GM21423 (cell line): ENCODE results near the gene FOXJ1.

Source experiments
- ATAC-seq: cut with Tn5 transposase; IDR thresholded peaks from one replicate; pipeline ENCODE4 v1.9.1; 2021; ENCODE audit warnings: mild to moderate bottlenecking, moderate library complexity; ENCODE audit not compliant: unreplicated experiment

The FOXJ1 gene

DNA sequence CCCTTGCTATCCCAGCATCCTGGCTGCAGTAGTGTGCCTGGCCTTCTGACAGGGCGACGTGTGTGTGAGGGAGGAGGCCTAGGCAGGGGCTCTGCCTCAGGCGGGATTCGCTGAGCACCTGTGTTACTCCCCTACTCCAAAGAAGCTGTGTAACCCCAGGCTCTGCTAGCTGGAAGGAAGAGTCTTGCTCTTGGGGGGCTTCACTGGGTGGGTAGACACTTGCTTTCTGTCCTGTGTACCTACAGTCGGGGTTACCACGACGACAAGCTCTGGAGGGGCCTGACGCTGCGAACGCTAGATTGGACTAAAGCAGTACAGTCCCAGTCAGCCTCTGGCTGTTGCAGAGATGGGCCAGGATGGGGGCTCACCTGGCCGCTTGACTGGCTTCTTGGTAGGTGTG lies 47.0 kb downstream of the FOXJ1 start:
- ATAC-seq, result no peak

DNA sequence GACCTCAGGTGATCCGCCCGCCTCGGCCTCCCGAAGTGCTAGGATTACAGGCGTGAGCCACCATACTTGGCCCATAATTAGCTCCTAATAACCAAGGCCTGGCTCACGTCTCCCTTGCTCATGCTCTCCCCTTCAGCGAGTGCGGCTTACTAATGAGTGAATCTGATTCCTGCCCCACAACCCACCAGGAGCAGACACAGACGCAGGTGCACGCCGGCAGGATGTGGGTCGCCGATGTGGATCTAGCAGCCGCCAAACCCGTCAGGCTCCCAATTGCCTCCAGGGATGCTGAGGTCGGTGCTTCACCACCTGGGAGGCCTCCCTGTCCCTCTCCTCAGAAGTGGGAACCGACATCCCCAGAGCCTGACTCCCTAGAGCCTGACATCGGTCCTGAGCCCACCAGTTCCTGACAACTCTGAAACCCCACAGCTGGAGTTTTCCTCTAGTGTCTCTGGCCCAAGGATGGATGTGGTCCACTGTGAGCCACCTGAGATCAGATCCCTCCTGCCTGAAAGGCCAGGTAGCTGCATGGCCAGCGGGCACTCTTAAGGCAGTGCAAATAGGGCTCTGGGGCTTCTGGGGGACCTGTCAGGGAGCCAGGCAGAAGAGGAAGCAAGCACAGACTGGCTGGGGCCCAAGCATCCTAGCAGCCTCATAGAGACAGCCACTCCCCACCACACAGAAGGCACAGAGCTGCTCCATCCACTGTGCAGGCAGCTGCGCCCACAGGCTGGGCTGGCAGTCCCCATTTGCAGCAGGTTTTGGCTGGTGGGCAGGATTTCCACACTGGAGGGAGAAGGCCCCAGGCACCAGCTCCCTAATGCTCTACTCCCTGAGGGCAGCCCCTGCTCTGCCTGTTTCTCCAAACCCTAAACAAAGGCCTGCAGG lies 48.3 kb downstream of the FOXJ1 start:
- no peak for ATAC-seq

DNA sequence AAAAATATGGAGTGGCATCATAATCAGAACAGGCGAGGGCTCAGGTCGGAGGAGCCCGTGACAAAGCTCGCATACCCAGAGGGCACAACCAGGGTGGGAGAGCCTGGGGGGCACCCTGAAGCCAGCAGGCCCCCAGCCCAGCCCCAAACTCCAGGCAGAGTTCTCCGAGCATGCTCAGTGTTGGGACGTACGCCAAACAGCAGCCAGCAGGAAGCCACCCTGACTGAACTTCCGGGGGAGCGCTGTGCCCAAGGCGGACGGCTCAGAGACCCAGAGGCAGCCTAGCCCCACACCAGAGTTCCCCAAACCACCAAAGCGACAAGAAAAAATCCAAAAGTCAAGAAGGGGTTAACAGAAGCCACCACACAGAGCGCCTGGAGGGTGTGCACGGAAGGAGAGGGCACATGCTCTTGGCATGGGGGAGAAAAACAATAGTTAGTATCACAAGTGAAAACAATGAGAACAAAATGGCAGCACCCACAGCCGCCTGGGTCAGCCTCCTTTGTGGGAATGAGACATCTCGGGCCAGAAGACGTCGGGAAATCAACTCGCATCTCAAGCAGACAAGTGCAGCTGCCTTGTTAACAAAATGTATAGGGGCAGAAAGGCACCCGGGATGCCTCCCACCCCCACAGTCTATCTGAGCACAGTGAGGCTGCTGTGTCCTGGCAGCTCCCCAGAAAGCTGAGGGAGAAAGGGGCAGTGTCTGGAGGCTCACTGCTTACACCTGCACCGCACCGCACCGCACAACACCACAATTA lies 49.3 kb downstream of the FOXJ1 start:
- ATAC-seq, result no peak

DNA sequence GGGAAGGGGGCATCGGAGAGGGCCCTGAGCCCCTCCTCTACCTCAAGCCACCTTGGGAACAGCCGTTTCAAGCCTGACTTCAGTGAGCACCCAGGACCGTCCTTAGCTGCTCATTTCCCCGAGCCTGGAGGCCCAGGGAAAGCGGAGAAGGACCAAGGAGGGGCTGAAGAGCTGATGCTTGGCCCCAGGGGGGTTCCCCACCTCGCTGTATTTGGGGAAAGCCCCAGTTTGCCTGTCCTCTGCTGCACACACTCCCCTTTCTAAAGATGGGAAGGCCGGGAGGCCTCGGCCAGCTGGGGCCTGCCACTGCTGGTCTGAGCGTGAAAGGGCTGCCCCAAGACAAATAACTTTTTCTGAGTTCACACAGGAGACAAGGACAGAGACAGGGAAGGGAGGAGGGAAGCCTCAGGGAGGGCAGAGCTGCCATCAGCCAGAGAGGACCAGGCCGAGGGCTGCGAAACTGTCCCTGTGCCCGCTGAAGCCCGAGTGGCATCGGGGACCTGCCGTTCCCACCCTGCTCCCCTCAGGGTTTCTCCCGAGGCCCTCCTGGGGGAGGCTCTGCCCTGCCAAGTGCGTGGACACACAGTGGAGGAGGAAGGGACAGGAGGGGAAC lies 50.4 kb downstream of the FOXJ1 start:
- ATAC-seq, result no peak

DNA sequence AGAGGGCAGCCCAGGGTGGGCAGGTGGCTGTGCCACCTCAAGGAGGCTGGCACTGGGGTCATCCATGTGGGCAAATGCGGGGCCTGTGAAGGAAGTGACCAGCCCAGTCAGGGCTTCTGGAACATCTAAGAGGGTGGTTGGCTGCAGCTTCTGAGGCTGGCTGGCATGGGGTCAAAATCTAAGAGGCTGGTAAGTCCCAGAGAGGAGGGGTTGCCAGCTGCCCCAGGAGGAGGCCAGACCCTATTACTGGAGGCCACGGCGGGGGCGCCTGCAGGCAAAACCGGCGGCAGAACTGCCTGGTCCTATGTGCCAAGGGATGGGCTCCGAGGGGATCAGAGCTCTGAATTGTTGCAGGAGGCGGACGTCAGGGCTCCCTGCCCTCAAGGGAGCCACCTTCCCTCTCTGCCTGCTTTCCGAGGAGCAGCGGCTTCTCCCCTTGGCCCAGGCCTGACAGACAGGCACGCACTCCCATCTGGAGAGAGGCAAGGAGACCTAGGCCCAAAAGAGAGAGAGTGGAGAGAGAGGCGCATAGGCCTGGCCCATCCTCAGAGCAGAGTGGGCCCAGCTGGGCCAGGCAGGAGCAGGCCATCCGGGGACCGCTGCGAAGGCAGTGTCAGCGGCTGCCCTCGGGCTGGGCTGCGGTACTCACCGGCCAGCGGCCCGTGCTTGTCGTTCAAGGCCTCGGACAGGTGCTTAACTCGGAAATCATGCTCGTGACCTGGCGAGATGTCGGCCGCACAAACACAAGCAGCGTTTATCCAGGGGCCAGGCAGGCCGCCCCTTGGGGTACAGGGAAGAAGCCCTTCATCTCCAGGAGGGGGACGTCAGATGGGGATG lies 51.1 kb downstream of the FOXJ1 start:
- ATAC-seq, result no peak

DNA sequence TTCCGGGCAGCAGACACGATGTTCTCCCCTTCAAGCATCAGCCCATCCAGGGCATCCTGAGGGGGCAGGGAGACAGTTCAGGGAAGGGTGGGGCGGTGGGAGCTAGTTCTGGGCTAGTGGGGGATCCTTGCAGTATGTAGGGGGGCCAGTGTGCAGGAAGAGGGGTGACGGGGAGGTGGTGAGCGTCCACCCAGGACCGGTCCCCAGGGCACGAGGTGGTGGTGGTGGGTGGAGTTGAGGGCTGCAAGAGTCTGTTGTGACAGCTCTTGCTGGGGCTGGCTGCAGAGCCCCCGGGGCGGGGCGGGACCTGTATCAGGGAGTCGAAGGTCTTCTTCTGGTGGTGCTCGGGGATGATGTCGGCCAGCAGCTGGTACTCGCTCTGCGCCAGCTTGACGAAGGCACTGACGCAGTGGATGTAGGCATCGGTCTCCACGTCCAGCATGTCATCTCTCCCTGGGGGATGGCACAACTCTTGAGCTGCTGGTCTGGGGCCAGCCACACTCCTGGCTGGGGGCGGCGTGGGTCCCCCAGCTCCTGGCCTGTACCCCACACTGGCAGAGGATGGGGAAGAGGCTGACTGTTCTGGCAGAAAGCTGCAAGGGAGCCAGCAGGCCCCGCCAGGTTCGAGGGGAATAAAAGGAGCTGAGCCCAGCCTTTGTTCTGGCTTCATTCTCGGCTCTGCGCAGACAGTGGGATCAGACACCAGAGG lies 52.0 kb downstream of the FOXJ1 start:
- no peak for ATAC-seq

DNA sequence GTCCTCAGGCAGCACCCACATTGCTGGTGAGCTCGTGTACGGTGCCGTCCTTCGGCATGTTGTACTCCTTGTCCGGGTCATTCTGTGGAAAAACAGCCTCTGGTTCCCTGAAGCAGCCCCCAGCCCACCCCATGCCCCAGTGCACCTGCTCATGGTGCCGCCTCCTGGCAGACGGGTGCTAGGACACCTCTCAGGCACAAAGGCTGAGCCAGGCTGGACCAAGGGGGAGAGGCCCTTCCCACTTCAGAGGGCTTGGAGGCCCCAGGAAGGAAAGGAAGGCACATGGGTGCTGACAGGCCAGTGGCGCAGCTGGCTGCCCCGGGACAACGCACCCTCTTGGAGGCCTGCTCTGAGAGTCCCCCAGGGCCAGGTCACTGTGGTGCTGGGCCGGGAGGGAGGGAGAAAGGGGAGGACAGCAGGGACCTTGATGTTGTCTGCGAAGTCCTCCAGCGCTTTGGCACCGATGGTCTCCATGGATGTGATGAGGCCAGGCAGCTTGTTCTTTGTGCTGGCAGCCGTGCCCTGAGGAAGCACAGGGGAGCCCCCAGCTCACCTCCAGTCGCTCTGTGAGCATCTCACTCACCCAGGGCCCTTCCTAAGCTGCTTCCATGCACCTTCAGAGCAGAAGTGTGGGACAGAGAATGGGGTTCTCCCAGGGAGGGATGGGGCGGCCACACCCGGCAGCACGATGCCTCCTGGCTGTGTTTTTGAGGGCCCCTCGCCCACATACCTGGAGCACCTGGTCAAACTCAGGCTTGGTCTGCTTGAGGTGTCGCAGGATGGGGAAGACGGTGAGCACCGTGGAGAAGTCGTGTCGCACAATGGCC lies 52.8 kb downstream of the FOXJ1 start:
- no peak for ATAC-seq

DNA sequence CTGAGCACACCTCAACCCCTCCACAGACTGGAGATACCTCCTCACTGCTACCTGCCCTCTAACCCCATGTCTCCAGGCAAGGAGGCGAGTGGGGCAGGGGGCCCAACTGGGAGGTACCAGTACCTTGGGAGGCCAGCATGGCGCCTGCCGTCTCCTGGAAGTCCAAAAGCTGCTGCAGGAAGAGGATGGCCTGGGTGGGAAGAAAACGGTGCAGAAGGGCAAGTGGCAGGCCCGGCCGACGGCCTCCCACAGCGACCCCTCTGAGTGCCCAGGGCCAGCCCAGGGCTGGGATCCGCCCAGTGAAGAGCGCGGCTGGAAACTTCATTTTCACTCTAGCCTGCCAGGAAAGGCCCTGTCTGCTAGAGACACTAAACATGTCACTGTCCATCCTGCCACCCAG lies 53.5 kb downstream of the FOXJ1 start:
- ATAC-seq, result no peak

DNA sequence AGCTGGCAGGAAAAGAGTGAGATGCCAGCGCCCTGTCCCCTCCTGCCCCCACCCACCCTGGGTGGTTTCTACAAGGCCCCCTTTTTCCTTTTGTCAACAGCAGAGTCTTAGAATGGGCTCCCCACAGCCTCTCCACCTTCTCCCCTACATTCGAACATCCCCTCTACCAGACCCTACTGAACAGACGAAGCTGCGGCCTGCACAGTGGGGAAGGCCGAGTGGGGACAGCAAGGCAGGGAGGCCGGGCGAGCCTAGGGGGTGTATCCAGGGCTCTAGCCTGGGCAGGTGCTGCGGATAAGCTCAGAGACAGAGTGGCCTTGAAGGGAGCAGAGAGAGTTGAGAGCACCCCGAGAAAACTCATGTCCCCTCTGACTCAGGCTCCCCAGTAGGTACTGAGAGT lies 54.7 kb downstream of the FOXJ1 start:
- no peak for ATAC-seq
